OCI-LY7 (cell line): ENCODE data around the gene ACACA. TPM values are rescaled to one million over a fixed set of nuclear protein-coding genes. Genes with fewer than 3 reads are reported as not detected.

ENCODE experiments used
- BruUV-seq: library from RNA; stranded (reverse); fragments of 400-500 nt; replicated peaks from 2 replicates; lab custom pipeline; 2021; lab: Mats Ljungman, UMichigan
- CTCF ChIA-PET: fragments of 300-600 bp; sonication (Branson Sonifier 250); formaldehyde crosslinking; loops from one replicate; lab custom pipeline; 2022; ENCODE audit warnings: antibody characterized with exemption; ENCODE audit not compliant: unreplicated experiment; lab: Charles Lee
- POLR2A ChIA-PET: fragments of 300-600 bp; sonication (Branson Sonifier 250); formaldehyde crosslinking; loops from one replicate; lab custom pipeline; 2022; ENCODE audit warnings: antibody characterized with exemption; lab: Charles Lee
- DNase-seq: peaks from one replicate; pipeline ENCODE4 v3.0.0-alpha.2; 2015; ENCODE audit warnings: low spot score
- H2AFZ ChIP-seq: fragments of 200-600 bp; sonication (generic), shearing (Covaris generic); 2 replicates; pipeline ENCODE4 v1.6.1; 2014; ENCODE audit warnings: mild to moderate bottlenecking, antibody characterized with exemption, low read length, moderate library complexity
- H3K27ac ChIP-seq: fragments of 200-600 bp; sonication (generic); 2 replicates; pipeline ENCODE4 v1.5.1; 2014; ENCODE audit warnings: mixed run types, low read depth, mild to moderate bottlenecking, moderate library complexity, low read length, inconsistent platforms; ENCODE audit not compliant: poor library complexity, severe bottlenecking
- H3K36me3 ChIP-seq: fragments of 200-600 bp; sonication (generic); 2 replicates; pipeline ENCODE4 v1.6.1; 2014; ENCODE audit warnings: mild to moderate bottlenecking, antibody characterized with exemption, low read length, moderate library complexity, mixed read lengths; ENCODE audit not compliant: insufficient read depth
- H3K4me1 ChIP-seq: fragments of 200-600 bp; sonication (generic); 2 replicates; pipeline ENCODE4 v1.5.1; 2014; ENCODE audit warnings: mild to moderate bottlenecking, low read length; ENCODE audit not compliant: insufficient read depth, poor library complexity, severe bottlenecking
- H3K4me2 ChIP-seq: fragments of 200-600 bp; sonication (generic); 2 replicates; pipeline ENCODE4 v1.6.1; 2014; ENCODE audit warnings: mild to moderate bottlenecking, low read length
- H3K4me3 ChIP-seq: fragments of 200-600 bp; sonication (generic); 2 replicates; pipeline ENCODE4 v1.5.1; 2014; ENCODE audit warnings: mild to moderate bottlenecking, low read depth, low read length; ENCODE audit not compliant: poor library complexity, severe bottlenecking
- H3K79me2 ChIP-seq: fragments of 200-600 bp; sonication (generic); 2 replicates; pipeline ENCODE4 v1.6.1; 2016; ENCODE audit warnings: low read depth, mild to moderate bottlenecking, low read length, moderate library complexity, mixed read lengths; ENCODE audit not compliant: insufficient read depth
- H3K9me2 ChIP-seq: fragments of 200-600 bp; sonication (generic); 2 replicates; pipeline ENCODE4 v1.6.1; 2016; ENCODE audit warnings: mild to moderate bottlenecking, low read length, mixed read lengths; ENCODE audit not compliant: insufficient read depth
- H3K9me3 ChIP-seq: fragments of 200-600 bp; sonication (generic); 2 replicates; pipeline ENCODE4 v1.6.1; 2014; ENCODE audit warnings: mild to moderate bottlenecking, mixed run types, low read length, mixed read lengths
- H4K20me1 ChIP-seq: fragments of 200-600 bp; sonication (generic); 2 replicates; pipeline ENCODE4 v1.6.1; 2014; ENCODE audit warnings: mild to moderate bottlenecking, antibody characterized with exemption, low read length, moderate library complexity, mixed read lengths; ENCODE audit not compliant: insufficient read depth
- CTCF ChIP-seq: fragments of 200-600 bp; sonication (generic); conservative IDR thresholded peaks from 2 replicates; pipeline ENCODE4 v1.5.1; 2014; ENCODE audit warnings: mild to moderate bottlenecking, antibody characterized with exemption, low read length, moderate library complexity, mixed read lengths
- EZH2phosphoT487 ChIP-seq: fragments of 200-600 bp; sonication (generic); IDR thresholded peaks from 2 replicates; pipeline ENCODE4 v1.6.1; 2018; ENCODE audit warnings: low read depth, borderline replicate concordance, mild to moderate bottlenecking, mixed run types, antibody characterized with exemption, low read length, moderate library complexity, mixed read lengths
- intact Hi-C: fragments of 100-400 bp; cut with micrococcal nuclease; formaldehyde crosslinking; loops from one replicate; pipeline ENCODE4 v1.10.0; 2022; ENCODE audit not compliant: unreplicated experiment
- total RNA-seq, 2 experiments: library from RNA; depleted of rRNA in 1 of 2; stranded (reverse); fragments of >200 nt in 1 of 2; shearing (Covaris generic) in 1 of 2; gene quantifications; 2 replicates each; pipeline ENCODE4 v1.2.3, GENCODE V29; 2014 to 2022

The ACACA gene
- total RNA-seq, 2 experiments from 2014 or later: 32.1 to 98.3 TPM

- Histone ChIP-seq H2AFZ (no peak overlapping the region), H3K9me2 (no peaks in the 10 kb centered on the region), H3K4me1 (no peaks in the 10 kb centered on the region), H3K9me3 (no peaks in the 10 kb centered on the region), H4K20me1 (no peaks in the 10 kb centered on the region), H3K27ac (no peak overlapping the region), H3K4me3 (no peak overlapping the region), H3K36me3 (peaks cover 53% of the 10 kb centered on the region; the same call in 1 of the 2 replicates), H3K4me2 (no peak overlapping the region), H3K79me2 (no peaks in the 10 kb centered on the region)
- POLR2A ChIA-PET: no interaction called here
- intact Hi-C loops: no loop called here
- DNase-seq: no peak
- no peak for TF ChIP-seq EZH2phosphoT487
- TF ChIP-seq CTCF: no peak
- CTCF ChIA-PET: no interaction called here
- BruUV-seq: no TSS peak
These were observed 320.3 kb downstream of the ACACA start for GRCh38 chr17:37086334-37086733.

- Histone ChIP-seq H2AFZ (no peak overlapping the region), H3K4me1 (no peaks in the 10 kb centered on the region), H3K4me2 (no peak overlapping the region), H3K9me2 (no peaks in the 10 kb centered on the region), H3K36me3 (peaks cover 43% of the 10 kb centered on the region; the same call in 1 of the 2 replicates), H3K79me2 (no peaks in the 10 kb centered on the region), H3K27ac (no peak overlapping the region), H3K4me3 (no peak overlapping the region), H3K9me3 (no peaks in the 10 kb centered on the region), H4K20me1 (no peaks in the 10 kb centered on the region)
- ChIA-PET CTCF (no interaction called here), POLR2A (no interaction called here)
- BruUV-seq: no TSS peak
- no peak for DNase-seq
- intact Hi-C loops: no loop called here
- TF ChIP-seq CTCF: no peak
- no peak for TF ChIP-seq EZH2phosphoT487
These were observed 322.3 kb downstream of the ACACA start for GRCh38 chr17:37084372-37084771.

GRCh38 chr17:37083456-37083855, 323.2 kb downstream of the ACACA start:
- intact Hi-C loops: no loop called here
- no TSS peak for BruUV-seq
- no peak overlapping the region for H3K4me3 ChIP-seq
- peaks cover 36% of the 10 kb centered on the region; the same call in 1 of the 2 replicates for H3K36me3 ChIP-seq
- TF ChIP-seq EZH2phosphoT487: no peak
- no peak for TF ChIP-seq CTCF
- H4K20me1 ChIP-seq: no peaks in the 10 kb centered on the region
- POLR2A ChIA-PET: no interaction called here
- H3K9me2 ChIP-seq: no peaks in the 10 kb centered on the region
- H3K9me3 ChIP-seq: no peaks in the 10 kb centered on the region; the same call in 1 of the 2 replicates
- CTCF ChIA-PET: no interaction called here
- no peak overlapping the region for H3K4me2 ChIP-seq
- DNase-seq: no peak
- no peaks in the 10 kb centered on the region for H3K4me1 ChIP-seq
- no peak overlapping the region for H3K27ac ChIP-seq
- H3K79me2 ChIP-seq: no peaks in the 10 kb centered on the region
- H2AFZ ChIP-seq: no peak overlapping the region
